ENCODE measurements around the gene NAA80. TPM values are rescaled to one million over a fixed set of nuclear protein-coding genes. Genes with fewer than 3 reads are reported as not detected.

The NAA80 gene
- total and polyA plus RNA-seq, 10 of the 15 experiments (the other 5 are each of a cell fraction or from before 2014, with no cell fraction given), result 0.48 to 12.7 (median 6.7) TPM

DNA sequence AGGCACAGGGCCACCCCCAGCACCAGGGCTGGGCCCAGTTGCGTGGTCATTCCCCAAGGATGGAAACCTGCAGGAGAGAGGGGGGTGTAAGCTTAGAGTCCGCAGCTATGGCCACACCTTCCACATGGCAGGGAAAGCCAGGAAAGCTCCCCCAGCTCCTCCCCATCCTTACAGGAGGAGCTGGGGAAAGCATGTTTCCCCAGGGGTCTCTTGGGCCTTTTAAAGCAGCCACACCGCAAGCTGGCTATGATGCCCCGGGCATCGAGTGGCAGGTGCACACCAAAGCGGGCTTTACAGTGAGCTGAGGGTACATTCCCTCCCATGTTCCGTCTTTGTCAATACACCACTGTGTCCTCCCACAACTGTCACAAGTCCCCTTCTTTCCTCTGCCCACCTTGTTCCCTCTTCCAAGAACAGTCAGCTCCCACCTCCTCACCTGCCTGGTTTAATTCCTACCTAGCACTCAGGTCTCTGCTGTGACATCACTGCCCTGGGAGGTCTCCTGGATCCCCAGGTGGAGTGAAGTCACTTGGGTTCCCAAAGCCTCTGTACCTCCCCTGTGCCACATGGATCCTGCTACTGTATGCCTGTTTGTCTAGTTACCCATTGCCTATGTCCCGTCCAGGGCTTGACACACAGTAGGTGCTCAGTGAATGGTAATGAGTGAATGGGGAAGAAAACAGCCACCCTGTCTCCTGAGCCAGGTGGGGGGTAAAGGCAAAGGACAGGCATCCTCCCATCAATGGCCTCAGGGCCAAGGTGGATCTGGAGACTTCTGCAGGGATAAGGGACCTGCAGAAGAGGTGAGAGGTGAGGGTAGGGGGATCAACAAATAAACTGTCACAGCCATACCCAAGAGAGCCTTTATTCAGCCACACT is 3.4 kb downstream of the NAA80 start:
- H2AFZ ChIP-seq (ENCODE audit: control insufficient read depth, low read depth, low read length), result no peak overlapping the region
- BruUV-seq (replicated peaks), result no TSS peak

More for the DNA sequence above, 3.4 kb downstream of the NAA80 start:
- H3K27me3 ChIP-seq (replicated peaks in 1 of 2; ENCODE audit: control insufficient read depth in 2 of 2, insufficient read depth in 2 of 2, low read length in 1 of 2), result no peaks in the 10 kb centered on the region
- DNase-seq (ENCODE audit: low read depth, low spot score) (no peak), ATAC-seq (no peak), FAIRE-seq (no peak)
- ChIA-PET RAD21 (ENCODE audit: unreplicated experiment) (no interaction called here), SMC1A (ENCODE audit: uncharacterized antibody, unreplicated experiment) (no interaction called here), CTCF (interaction anchor here (0.6 kb wide), 1 partner anchor 69 kb away, joined by 3 read pairs; no protein-coding TSS in a partner anchor), POLR2A (interaction anchor here (1.1 kb wide), 1 partner anchor 42 kb away, joined by 3 read pairs; no protein-coding TSS in a partner anchor)
- in situ Hi-C loops (cut with MboI), result no loop called here
- TF ChIP-seq, protein P1, sequence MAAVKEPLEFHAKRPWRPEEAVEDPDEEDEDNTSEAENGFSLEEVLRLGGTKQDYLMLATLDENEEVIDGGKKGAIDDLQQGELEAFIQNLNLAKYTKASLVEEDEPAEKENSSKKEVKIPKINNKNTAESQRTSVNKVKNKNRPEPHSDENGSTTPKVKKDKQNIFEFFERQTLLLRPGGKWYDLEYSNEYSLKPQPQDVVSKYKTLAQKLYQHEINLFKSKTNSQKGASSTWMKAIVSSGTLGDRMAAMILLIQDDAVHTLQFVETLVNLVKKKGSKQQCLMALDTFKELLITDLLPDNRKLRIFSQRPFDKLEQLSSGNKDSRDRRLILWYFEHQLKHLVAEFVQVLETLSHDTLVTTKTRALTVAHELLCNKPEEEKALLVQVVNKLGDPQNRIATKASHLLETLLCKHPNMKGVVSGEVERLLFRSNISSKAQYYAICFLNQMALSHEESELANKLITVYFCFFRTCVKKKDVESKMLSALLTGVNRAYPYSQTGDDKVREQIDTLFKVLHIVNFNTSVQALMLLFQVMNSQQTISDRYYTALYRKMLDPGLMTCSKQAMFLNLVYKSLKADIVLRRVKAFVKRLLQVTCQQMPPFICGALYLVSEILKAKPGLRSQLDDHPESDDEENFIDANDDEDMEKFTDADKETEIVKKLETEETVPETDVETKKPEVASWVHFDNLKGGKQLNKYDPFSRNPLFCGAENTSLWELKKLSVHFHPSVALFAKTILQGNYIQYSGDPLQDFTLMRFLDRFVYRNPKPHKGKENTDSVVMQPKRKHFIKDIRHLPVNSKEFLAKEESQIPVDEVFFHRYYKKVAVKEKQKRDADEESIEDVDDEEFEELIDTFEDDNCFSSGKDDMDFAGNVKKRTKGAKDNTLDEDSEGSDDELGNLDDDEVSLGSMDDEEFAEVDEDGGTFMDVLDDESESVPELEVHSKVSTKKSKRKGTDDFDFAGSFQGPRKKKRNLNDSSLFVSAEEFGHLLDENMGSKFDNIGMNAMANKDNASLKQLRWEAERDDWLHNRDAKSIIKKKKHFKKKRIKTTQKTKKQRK (IDR thresholded peaks at IDR 0.05; ENCODE audit: low read depth, low read length), result no peak
- no peak for TF ChIP-seq RB1 (IDR thresholded peaks at IDR 0.05; ENCODE audit: borderline replicate concordance)
- no peak for TF ChIP-seq ZNF384 (IDR thresholded peaks at IDR 0.05; ENCODE audit: borderline replicate concordance, low read depth, low read length)
- no peak for TF ChIP-seq BRCA1 (IDR thresholded peaks at IDR 0.05; ENCODE audit: low read depth, low read length)
- TF ChIP-seq POU2F2 (IDR thresholded peaks at IDR 0.05; ENCODE audit: borderline replicate concordance, low read depth, low read length), result no peak
- TF ChIP-seq, protein P2, sequence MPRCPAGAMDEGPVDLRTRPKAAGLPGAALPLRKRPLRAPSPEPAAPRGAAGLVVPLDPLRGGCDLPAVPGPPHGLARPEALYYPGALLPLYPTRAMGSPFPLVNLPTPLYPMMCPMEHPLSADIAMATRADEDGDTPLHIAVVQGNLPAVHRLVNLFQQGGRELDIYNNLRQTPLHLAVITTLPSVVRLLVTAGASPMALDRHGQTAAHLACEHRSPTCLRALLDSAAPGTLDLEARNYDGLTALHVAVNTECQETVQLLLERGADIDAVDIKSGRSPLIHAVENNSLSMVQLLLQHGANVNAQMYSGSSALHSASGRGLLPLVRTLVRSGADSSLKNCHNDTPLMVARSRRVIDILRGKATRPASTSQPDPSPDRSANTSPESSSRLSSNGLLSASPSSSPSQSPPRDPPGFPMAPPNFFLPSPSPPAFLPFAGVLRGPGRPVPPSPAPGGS (IDR thresholded peaks at IDR 0.05; ENCODE audit: borderline replicate concordance, insufficient read depth, low read depth, low read length, poor library complexity, severe bottlenecking), result no peak
- no peak for TF ChIP-seq NFYB (IDR thresholded peaks at IDR 0.05; ENCODE audit: insufficient read depth, low read depth, low read length)
- TF ChIP-seq, protein P3, sequence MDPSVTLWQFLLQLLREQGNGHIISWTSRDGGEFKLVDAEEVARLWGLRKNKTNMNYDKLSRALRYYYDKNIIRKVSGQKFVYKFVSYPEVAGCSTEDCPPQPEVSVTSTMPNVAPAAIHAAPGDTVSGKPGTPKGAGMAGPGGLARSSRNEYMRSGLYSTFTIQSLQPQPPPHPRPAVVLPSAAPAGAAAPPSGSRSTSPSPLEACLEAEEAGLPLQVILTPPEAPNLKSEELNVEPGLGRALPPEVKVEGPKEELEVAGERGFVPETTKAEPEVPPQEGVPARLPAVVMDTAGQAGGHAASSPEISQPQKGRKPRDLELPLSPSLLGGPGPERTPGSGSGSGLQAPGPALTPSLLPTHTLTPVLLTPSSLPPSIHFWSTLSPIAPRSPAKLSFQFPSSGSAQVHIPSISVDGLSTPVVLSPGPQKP (IDR thresholded peaks at IDR 0.05; ENCODE audit: low read depth, low read length), result no peak
- H4K20me1 ChIP-seq (ENCODE audit: control insufficient read depth, insufficient read depth), result no peaks in the 10 kb centered on the region
- intact Hi-C loops (cut with micrococcal nuclease; ENCODE audit: unreplicated experiment), result loop anchor here (5.0 kb wide), 1 partner anchor 42 kb away; no protein-coding TSS in a partner anchor
- 72% methylated on average over 8 of the region's 8 CpGs for WGBS (ENCODE audit: insufficient coverage, insufficient replicate concordance, low lambda C conversion rate, missing lambda C conversion rate)
- H3K27ac ChIP-seq (ENCODE audit: control insufficient read depth, insufficient read depth), result no peak overlapping the region
- no peak overlapping the region for H3K9ac ChIP-seq (ENCODE audit: control insufficient read depth, insufficient read depth, low read length)
- no peaks in the 10 kb centered on the region for H3K9me3 ChIP-seq (replicated peaks; ENCODE audit: control insufficient read depth, insufficient read depth, low read length)
- H3K4me3 ChIP-seq, result no peak overlapping the region
- peaks cover 15% of the 10 kb centered on the region for H3K79me2 ChIP-seq (ENCODE audit: control insufficient read depth, insufficient read depth, low read length)
- peaks cover 4% of the 10 kb centered on the region for H3K4me1 ChIP-seq (ENCODE audit: control insufficient read depth, insufficient read depth, low read length)
- H3K36me3 ChIP-seq (ENCODE audit: control insufficient read depth in 2 of 2, insufficient read depth in 2 of 2, low read length in 1 of 2), result no peaks in the 10 kb centered on the region
- no peak overlapping the region for H3K4me2 ChIP-seq (ENCODE audit: control insufficient read depth, insufficient read depth)

Measured in GM12878 (cell line).